K562 (cell line): ENCODE measurements around the gene XIRP2. TPM values are rescaled to one million over a fixed set of nuclear protein-coding genes. Genes with fewer than 3 reads are reported as not detected.

Experiments
- ATAC-seq: fragments of 200-7000 bp; cut with Tn5 transposase; 3 replicates; pipeline ENCODE4 v1.9.1; 2020; ENCODE audit warnings: moderate library complexity
- BruUV-seq: library from RNA; stranded (reverse); fragments of 400-500 nt; replicated peaks from 2 replicates; lab custom pipeline; 2021; lab: Mats Ljungman, UMichigan
- CTCF ChIA-PET: fragments of 300-600 bp; formaldehyde crosslinking; extraction: SDS; loops from one replicate; lab custom pipeline; 2021; ENCODE audit warnings: low intra/inter-chr PET ratio; lab: Yijun Ruan, JAX
- POLR2A ChIA-PET: fragments of 300-600, 350-650 bp; sonication (Branson Sonifier 250); formaldehyde crosslinking; extraction: SDS; loops from one replicate; lab custom pipeline; 2021; ENCODE audit warnings: antibody characterized with exemption, inconsistent platforms; lab: Yijun Ruan, JAX
- DNase-seq, 4 experiments: peaks; one replicate each; pipeline versions ENCODE4 v3.0.0 to v3.0.0-alpha.2; 2011 to 2018; ENCODE audit warnings: low spot score in 3 of 4, mixed read lengths in 3 of 4; ENCODE audit errors: extremely low read depth in 1 of 4
- FAIRE-seq: peaks from 2 replicates; lab custom pipeline; 2011; peaks lifted over from hg19 to GRCh38; lab: Jason Lieb, UNC
- H2AFZ ChIP-seq: 2 replicates; pipeline ENCODE4 v1.6.0; 2011; ENCODE audit warnings: low read depth, low read length, control low read depth, inconsistent platforms
- H3K27ac ChIP-seq: fragments of 200-600 bp; 3 replicates; pipeline ENCODE4 v1.8.0; 2011; ENCODE audit warnings: low read depth, mild to moderate bottlenecking, control low read depth, inconsistent platforms, low read length, moderate library complexity, mixed read lengths; ENCODE audit errors: extremely low read depth
- H3K27me3 ChIP-seq, 2 experiments: fragments of 300-600 bp in 1 of 2; 2 replicates in 1 of 2; 3 replicates in 1 of 2; pipeline versions ENCODE4 v1.6.0 to v1.8.0; 2011; ENCODE audit warnings: inconsistent platforms in 2 of 2, low read length in 2 of 2, mild to moderate bottlenecking in 1 of 2, mixed read lengths in 1 of 2, moderate library complexity in 1 of 2; ENCODE audit not compliant: control insufficient read depth in 2 of 2, insufficient read depth in 2 of 2
- H3K36me3 ChIP-seq: fragments of 300-600 bp; 3 replicates; pipeline ENCODE4 v1.8.0; 2011; ENCODE audit warnings: mild to moderate bottlenecking, low read length, inconsistent platforms; ENCODE audit not compliant: control insufficient read depth, insufficient read depth
- H3K4me1 ChIP-seq, 2 experiments: fragments of 200-600 bp in 1 of 2; replicated peaks in 1 of 2; 2 replicates in 1 of 2; 3 replicates in 1 of 2; pipeline versions ENCODE4 v1.5.1 to v1.8.0; 2011; ENCODE audit warnings: inconsistent platforms in 2 of 2, low read length in 2 of 2, mild to moderate bottlenecking in 1 of 2, mixed read lengths in 1 of 2, moderate library complexity in 1 of 2; ENCODE audit not compliant: control insufficient read depth in 2 of 2, insufficient read depth in 2 of 2
- H3K4me2 ChIP-seq: 2 replicates; pipeline ENCODE4 v1.6.1; 2011; ENCODE audit warnings: low read length, control low read depth, inconsistent platforms, mixed read lengths; ENCODE audit not compliant: insufficient read depth
- H3K4me3 ChIP-seq: fragments of 200-600 bp; sonication (generic), shearing (Covaris generic); 2 replicates; pipeline ENCODE4 v1.5.1; 2016; ENCODE audit warnings: control low read depth, inconsistent platforms
- H3K79me2 ChIP-seq: fragments of 200-600 bp; 3 replicates; pipeline ENCODE4 v1.8.0; 2011; ENCODE audit warnings: low read length, inconsistent platforms; ENCODE audit not compliant: control insufficient read depth, insufficient read depth
- H3K9ac ChIP-seq, 2 experiments: 2 replicates each; pipeline versions ENCODE4 v1.6.0 to v1.6.1; 2011; ENCODE audit warnings: low read depth in 2 of 2, low read length in 2 of 2, control low read depth in 1 of 2, inconsistent platforms in 1 of 2, mild to moderate bottlenecking in 1 of 2, mixed read lengths in 1 of 2; ENCODE audit not compliant: insufficient read depth in 1 of 2
- H3K9me1 ChIP-seq: one replicate; pipeline ENCODE4 v1.6.0; 2011; ENCODE audit warnings: inconsistent platforms, mild to moderate bottlenecking, low read length, moderate library complexity; ENCODE audit not compliant: control insufficient read depth, insufficient read depth
- H3K9me3 ChIP-seq: replicated peaks from 2 replicates; pipeline ENCODE4 v1.5.1; 2011; ENCODE audit warnings: low read depth, low read length, inconsistent platforms; ENCODE audit not compliant: control insufficient read depth, insufficient read depth
- H4K20me1 ChIP-seq: replicated peaks from 2 replicates; pipeline ENCODE4 v1.6.1; 2011; ENCODE audit warnings: low read length, inconsistent platforms, mixed read lengths; ENCODE audit not compliant: control insufficient read depth, insufficient read depth
- CCNT2 ChIP-seq: IDR thresholded peaks from 2 replicates; pipeline ENCODE4 v1.6.1; 2011; ENCODE audit warnings: borderline replicate concordance, low read depth, mild to moderate bottlenecking, moderate library complexity, mixed read lengths, low read length; ENCODE audit not compliant: insufficient read length; ENCODE audit errors: extremely low read depth
- CHAMP1 ChIP-seq: fragments of 450-650 bp; IDR thresholded peaks from 2 replicates; pipeline ENCODE4 v1.6.1; 2016; ENCODE audit warnings: mild to moderate bottlenecking
- DDX20 ChIP-seq: fragments of 450-650 bp; IDR thresholded peaks from 2 replicates; pipeline ENCODE4 v1.6.1; 2016; ENCODE audit warnings: missing genetic modification characterization, low read depth, mild to moderate bottlenecking, missing compliant biosample characterization, moderate library complexity
- EGR1 ChIP-seq: fragments of 450-650 bp; conservative IDR thresholded peaks from 2 replicates; pipeline ENCODE4 v1.6.1; 2017; ENCODE audit warnings: mild to moderate bottlenecking
- MAFG ChIP-seq: fragments of 450-650 bp; conservative IDR thresholded peaks from 2 replicates; pipeline ENCODE4 v1.6.1; 2016; ENCODE audit warnings: missing genetic modification characterization, missing compliant biosample characterization
- NR0B1 ChIP-seq: fragments of 450-650 bp; IDR thresholded peaks from one replicate; pipeline ENCODE4 v1.6.1; 2018; ENCODE audit warnings: mild to moderate bottlenecking, moderate library complexity; ENCODE audit not compliant: partially characterized antibody
- NR2F6 ChIP-seq: fragments of 450-650 bp; formaldehyde crosslinking; IDR thresholded peaks from 2 replicates; pipeline ENCODE4 v1.4.0; 2020; ENCODE audit warnings: mild to moderate bottlenecking
- PURB ChIP-seq: sonication (generic); formaldehyde crosslinking; IDR thresholded peaks from 2 replicates; pipeline ENCODE4 v1.9.0; 2021; ENCODE audit warnings: low read depth, mild to moderate bottlenecking, missing genetic modification reagents
- RB1 ChIP-seq: fragments of 450-650 bp; IDR thresholded peaks from 2 replicates; pipeline ENCODE4 v1.6.1; 2017; ENCODE audit warnings: low read depth, mild to moderate bottlenecking
- SMC3 ChIP-seq: conservative IDR thresholded peaks from 2 replicates; pipeline ENCODE4 v1.6.1; 2011; ENCODE audit warnings: low read depth, low read length, improper control_type of control experiment; ENCODE audit not compliant: insufficient read depth
- ZNF121 ChIP-seq: sonication (generic); formaldehyde crosslinking; conservative IDR thresholded peaks from 2 replicates; pipeline ENCODE4 v1.8.0; 2022; ENCODE audit warnings: missing genetic modification reagents
- WGBS: fragments of 100-300 bp; shearing (Covaris generic); methylation state at CpG from one replicate; pipeline ENCODE4 v1.1.6; 2016; ENCODE audit warnings: low coverage, mixed read lengths; ENCODE audit not compliant: insufficient coverage; ENCODE audit errors: missing lambda C conversion rate; 5-methylcytosine and 5-hydroxymethylcytosine counted together
- in situ Hi-C: fragments of 300-500 bp; cut with MboI; formaldehyde crosslinking; loops from 4 replicates; pipeline ENCODE4 v1.15.0; 2018; ENCODE audit warnings: inconsistent platforms, mixed read lengths
- intact Hi-C: fragments of 100-400 bp; cut with micrococcal nuclease; formaldehyde crosslinking; loops from 2 replicates; pipeline ENCODE4 v1.14.2; 2022
- polyA plus RNA-seq, 8 experiments: library from polyadenylated mRNA; depleted of rRNA in 4 of 8; stranded (reverse) in 5 of 8; unstranded in 3 of 8; fragments of >200 nt; fragmentation: Nextera tagmentation in 2 of 8; fragmentation: Illumina TruSeq in 1 of 8; extraction: Ambion mirVana in 2 of 8; extraction: Trizol in 1 of 8; gene quantifications; 2 replicates each; pipeline versions ENCODE4 v1.2.1 to v1.2.3, GENCODE V29; 2011 to 2014; ENCODE audit warnings: inconsistent platforms in 1 of 8, missing spikeins in 1 of 8
- total RNA-seq, 7 experiments: library from RNA; depleted of rRNA in 6 of 7; stranded (reverse); fragments of >200 nt in 6 of 7; fragmentation: Illumina TruSeq in 2 of 7; extraction: Trizol in 2 of 7; gene quantifications; 2 replicates each; pipeline versions ENCODE4 v1.2.1 to v1.2.3, GENCODE V29; 2011 to 2021; ENCODE audit warnings: low replicate concordance in 1 of 7
- TF ChIP-seq, protein P1 (sequence below): fragments of 450-650 bp; IDR thresholded peaks from 2 replicates; pipeline ENCODE4 v1.6.1; 2017; ENCODE audit warnings: mild to moderate bottlenecking, moderate library complexity
- TF ChIP-seq, protein P2 (sequence below): sonication (generic); formaldehyde crosslinking; IDR thresholded peaks from 2 replicates; pipeline ENCODE4 v1.8.1; 2023; ENCODE audit warnings: missing genetic modification reagents, mild to moderate bottlenecking, borderline replicate concordance

Gene XIRP2
- total and polyA plus RNA-seq, 9 of the 15 experiments (the other 6 are each of a cell fraction or from before 2014, with no cell fraction given), result 0.04 to 0.10 (median 0.04) TPM; not detected in 2

- H3K79me2 ChIP-seq, result no peaks in the 10 kb centered on the region
- no peaks in the 10 kb centered on the region for H3K9me3 ChIP-seq
- no peaks in the 10 kb centered on the region for H3K9me1 ChIP-seq
- in situ Hi-C loops (no loop called here), intact Hi-C loops (no loop called here)
- no peak overlapping the region for H2AFZ ChIP-seq
- ATAC-seq (no peak), FAIRE-seq (no peak), DNase-seq (no peak)
- H4K20me1 ChIP-seq, result no peaks in the 10 kb centered on the region
- H3K27ac ChIP-seq, result no peak overlapping the region
- H3K9ac ChIP-seq, result no peak overlapping the region
- 15% methylated on average over 1 of the region's 1 CpG for WGBS
- no peaks in the 10 kb centered on the region for H3K4me1 ChIP-seq
- no peak for TF ChIP-seq PURB
- TF ChIP-seq NR0B1, result no peak
- no peak for TF ChIP-seq NR2F6 (CRISPR knock-in tag)
- no peak for TF ChIP-seq CCNT2
- TF ChIP-seq, protein P1, sequence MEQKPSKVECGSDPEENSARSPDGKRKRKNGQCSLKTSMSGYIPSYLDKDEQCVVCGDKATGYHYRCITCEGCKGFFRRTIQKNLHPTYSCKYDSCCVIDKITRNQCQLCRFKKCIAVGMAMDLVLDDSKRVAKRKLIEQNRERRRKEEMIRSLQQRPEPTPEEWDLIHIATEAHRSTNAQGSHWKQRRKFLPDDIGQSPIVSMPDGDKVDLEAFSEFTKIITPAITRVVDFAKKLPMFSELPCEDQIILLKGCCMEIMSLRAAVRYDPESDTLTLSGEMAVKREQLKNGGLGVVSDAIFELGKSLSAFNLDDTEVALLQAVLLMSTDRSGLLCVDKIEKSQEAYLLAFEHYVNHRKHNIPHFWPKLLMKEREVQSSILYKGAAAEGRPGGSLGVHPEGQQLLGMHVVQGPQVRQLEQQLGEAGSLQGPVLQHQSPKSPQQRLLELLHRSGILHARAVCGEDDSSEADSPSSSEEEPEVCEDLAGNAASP, result no peak
- TF ChIP-seq MAFG, result no peak
- no peak for TF ChIP-seq RB1
- TF ChIP-seq, protein P2, sequence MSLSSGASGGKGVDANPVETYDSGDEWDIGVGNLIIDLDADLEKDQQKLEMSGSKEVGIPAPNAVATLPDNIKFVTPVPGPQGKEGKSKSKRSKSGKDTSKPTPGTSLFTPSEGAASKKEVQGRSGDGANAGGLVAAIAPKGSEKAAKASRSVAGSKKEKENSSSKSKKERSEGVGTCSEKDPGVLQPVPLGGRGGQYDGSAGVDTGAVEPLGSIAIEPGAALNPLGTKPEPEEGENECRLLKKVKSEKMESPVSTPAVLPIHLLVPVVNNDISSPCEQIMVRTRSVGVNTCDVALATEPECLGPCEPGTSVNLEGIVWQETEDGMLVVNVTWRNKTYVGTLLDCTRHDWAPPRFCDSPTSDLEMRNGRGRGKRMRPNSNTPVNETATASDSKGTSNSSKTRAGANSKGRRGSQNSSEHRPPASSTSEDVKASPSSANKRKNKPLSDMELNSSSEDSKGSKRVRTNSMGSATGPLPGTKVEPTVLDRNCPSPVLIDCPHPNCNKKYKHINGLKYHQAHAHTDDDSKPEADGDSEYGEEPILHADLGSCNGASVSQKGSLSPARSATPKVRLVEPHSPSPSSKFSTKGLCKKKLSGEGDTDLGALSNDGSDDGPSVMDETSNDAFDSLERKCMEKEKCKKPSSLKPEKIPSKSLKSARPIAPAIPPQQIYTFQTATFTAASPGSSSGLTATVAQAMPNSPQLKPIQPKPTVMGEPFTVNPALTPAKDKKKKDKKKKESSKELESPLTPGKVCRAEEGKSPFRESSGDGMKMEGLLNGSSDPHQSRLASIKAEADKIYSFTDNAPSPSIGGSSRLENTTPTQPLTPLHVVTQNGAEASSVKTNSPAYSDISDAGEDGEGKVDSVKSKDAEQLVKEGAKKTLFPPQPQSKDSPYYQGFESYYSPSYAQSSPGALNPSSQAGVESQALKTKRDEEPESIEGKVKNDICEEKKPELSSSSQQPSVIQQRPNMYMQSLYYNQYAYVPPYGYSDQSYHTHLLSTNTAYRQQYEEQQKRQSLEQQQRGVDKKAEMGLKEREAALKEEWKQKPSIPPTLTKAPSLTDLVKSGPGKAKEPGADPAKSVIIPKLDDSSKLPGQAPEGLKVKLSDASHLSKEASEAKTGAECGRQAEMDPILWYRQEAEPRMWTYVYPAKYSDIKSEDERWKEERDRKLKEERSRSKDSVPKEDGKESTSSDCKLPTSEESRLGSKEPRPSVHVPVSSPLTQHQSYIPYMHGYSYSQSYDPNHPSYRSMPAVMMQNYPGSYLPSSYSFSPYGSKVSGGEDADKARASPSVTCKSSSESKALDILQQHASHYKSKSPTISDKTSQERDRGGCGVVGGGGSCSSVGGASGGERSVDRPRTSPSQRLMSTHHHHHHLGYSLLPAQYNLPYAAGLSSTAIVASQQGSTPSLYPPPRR (CRISPR knock-in tag), result no peak
- TF ChIP-seq DDX20, result no peak
- no peak for TF ChIP-seq EGR1
- TF ChIP-seq CHAMP1, result no peak
- no peak for TF ChIP-seq SMC3
- no peak for TF ChIP-seq ZNF121 (CRISPR knock-in tag)
- no peak overlapping the region for H3K4me3 ChIP-seq
- no peaks in the 10 kb centered on the region for H3K27me3 ChIP-seq
- BruUV-seq, result no TSS peak
- H3K36me3 ChIP-seq, result no peaks in the 10 kb centered on the region
- ChIA-PET POLR2A (no interaction called here), CTCF (no interaction called here)
- H3K4me2 ChIP-seq, result no peak overlapping the region
Measured at GRCh38 chr2:167052825-167053224, 164.5 kb downstream of the XIRP2 start.
